ENCODE data around the gene ZNF536. TPM values are rescaled to one million over a fixed set of nuclear protein-coding genes. Genes with fewer than 3 reads are reported as not detected.

ZNF536 gene
- total and polyA plus RNA-seq, 9 of the 15 experiments (the other 6 are each of a cell fraction or from before 2014, with no cell fraction given), result not detected

DNA sequence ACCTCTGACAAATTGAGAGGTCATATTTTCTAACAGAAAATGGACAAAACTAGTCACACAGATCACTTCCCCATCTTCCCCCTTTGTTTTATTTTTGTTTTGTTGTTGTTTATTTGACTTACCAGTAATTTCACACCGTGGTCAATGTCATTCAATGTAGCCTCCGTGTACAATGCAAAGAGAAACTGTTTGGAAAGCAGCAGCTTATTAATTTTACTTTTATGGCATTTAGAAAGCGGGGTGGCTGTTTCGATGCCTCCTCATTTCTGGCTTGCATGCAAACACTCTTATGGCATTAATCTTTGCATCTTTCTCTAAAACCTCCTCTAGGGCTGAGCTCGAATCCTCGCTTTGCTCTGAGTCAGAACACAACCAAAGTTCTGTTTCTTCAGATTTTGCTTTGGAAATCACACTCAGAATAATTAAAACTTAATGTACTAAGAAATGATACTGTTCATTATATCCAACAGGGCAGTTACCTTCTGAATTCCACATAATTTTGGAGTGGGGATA is 77.0 kb downstream of the ZNF536 start:
- Histone ChIP-seq H3K9me1 (ENCODE audit: control insufficient read depth, insufficient read depth, low read length) (no peaks in the 10 kb centered on the region), H2AFZ (ENCODE audit: low read depth, low read length) (no peak overlapping the region), H3K79me2 (ENCODE audit: control insufficient read depth, insufficient read depth, low read length) (no peaks in the 10 kb centered on the region), H3K27ac (ENCODE audit: extremely low read depth, low read depth, low read length) (no peak overlapping the region), H4K20me1 (replicated peaks; ENCODE audit: control insufficient read depth, insufficient read depth, low read length) (no peaks in the 10 kb centered on the region; the same call in 1 of the 2 replicates), H3K36me3 (ENCODE audit: control insufficient read depth, insufficient read depth, low read length) (no peaks in the 10 kb centered on the region), H3K4me3 (no peak overlapping the region), H3K27me3 (ENCODE audit: control insufficient read depth in 2 of 2, insufficient read depth in 2 of 2, low read length in 2 of 2) (peaks cover 23 to 56% of the 10 kb centered on the region in 2 experiments; a peak in 4 of 5 replicates), H3K4me1 (replicated peaks in 1 of 2; ENCODE audit: control insufficient read depth in 2 of 2, insufficient read depth in 2 of 2, low read length in 2 of 2) (peaks cover 0 to 7% of the 10 kb centered on the region in 2 experiments; a peak in 1 of 5 replicates), H3K4me2 (ENCODE audit: insufficient read depth, low read length) (no peak overlapping the region), H3K9me3 (replicated peaks; ENCODE audit: control insufficient read depth, insufficient read depth, low read depth, low read length) (no peaks in the 10 kb centered on the region), H3K9ac (ENCODE audit: insufficient read depth in 1 of 2, low read depth in 2 of 2, low read length in 2 of 2) (no peak overlapping the region)
- in situ Hi-C loops (cut with MboI) (no loop called here), intact Hi-C loops (cut with micrococcal nuclease) (no loop called here)
- 0% methylated on average over 6 of the region's 6 CpGs for WGBS (ENCODE audit: insufficient coverage, low coverage, missing lambda C conversion rate)
- ATAC-seq, result no peak
- FAIRE-seq, result no peak
- no peak for DNase-seq (ENCODE audit: extremely low read depth in 1 of 4, low spot score in 3 of 4)
- ChIA-PET CTCF (ENCODE audit: low intra/inter-chr PET ratio) (no interaction called here), POLR2A (no interaction called here)
- TF ChIP-seq MLX (CRISPR knock-in tag; conservative IDR thresholded peaks at IDR 0.05) (no peak), EZH2 (IDR thresholded peaks at IDR 0.05; ENCODE audit: borderline replicate concordance, low read depth, low read length) (0 out of 2 replicates have a peak, but pooled peaks have one; percentile 46)
- no TSS peak for BruUV-seq (replicated peaks)

GRCh38 chr19:30449673-30450072 is 77.5 kb downstream of the ZNF536 start:
- 2% methylated on average over 8 of the region's 8 CpGs for WGBS (ENCODE audit: insufficient coverage, low coverage, missing lambda C conversion rate)
- Histone ChIP-seq H3K9ac (ENCODE audit: insufficient read depth in 1 of 2, low read depth in 2 of 2, low read length in 2 of 2) (no peak overlapping the region), H3K27ac (ENCODE audit: extremely low read depth, low read depth, low read length) (no peak overlapping the region), H3K9me3 (replicated peaks; ENCODE audit: control insufficient read depth, insufficient read depth, low read depth, low read length) (no peaks in the 10 kb centered on the region), H3K27me3 (ENCODE audit: control insufficient read depth in 2 of 2, insufficient read depth in 2 of 2, low read length in 2 of 2) (peaks cover 18 to 51% of the 10 kb centered on the region in 2 experiments; a peak in 4 of 5 replicates), H4K20me1 (replicated peaks; ENCODE audit: control insufficient read depth, insufficient read depth, low read length) (no peaks in the 10 kb centered on the region; the same call in 1 of the 2 replicates), H3K36me3 (ENCODE audit: control insufficient read depth, insufficient read depth, low read length) (no peaks in the 10 kb centered on the region), H3K9me1 (ENCODE audit: control insufficient read depth, insufficient read depth, low read length) (no peaks in the 10 kb centered on the region), H2AFZ (ENCODE audit: low read depth, low read length) (no peak overlapping the region), H3K4me2 (ENCODE audit: insufficient read depth, low read length) (no peak overlapping the region), H3K4me1 (replicated peaks in 1 of 2; ENCODE audit: control insufficient read depth in 2 of 2, insufficient read depth in 2 of 2, low read length in 2 of 2) (peaks cover 0 to 2% of the 10 kb centered on the region in 2 experiments; a peak in 1 of 5 replicates), H3K4me3 (no peak overlapping the region), H3K79me2 (ENCODE audit: control insufficient read depth, insufficient read depth, low read length) (no peaks in the 10 kb centered on the region)
- no peak for FAIRE-seq
- ATAC-seq, result no peak
- in situ Hi-C loops (cut with MboI), result no loop called here
- intact Hi-C loops (cut with micrococcal nuclease), result no loop called here
- CTCF ChIA-PET (ENCODE audit: low intra/inter-chr PET ratio), result no interaction called here
- POLR2A ChIA-PET, result no interaction called here
- BruUV-seq (replicated peaks), result no TSS peak
- DNase-seq (ENCODE audit: extremely low read depth in 1 of 4, low spot score in 3 of 4), result no peak
- TF ChIP-seq CAMTA2 (CRISPR knock-in tag; conservative IDR thresholded peaks at IDR 0.05), result no peak
- TF ChIP-seq, protein P1, sequence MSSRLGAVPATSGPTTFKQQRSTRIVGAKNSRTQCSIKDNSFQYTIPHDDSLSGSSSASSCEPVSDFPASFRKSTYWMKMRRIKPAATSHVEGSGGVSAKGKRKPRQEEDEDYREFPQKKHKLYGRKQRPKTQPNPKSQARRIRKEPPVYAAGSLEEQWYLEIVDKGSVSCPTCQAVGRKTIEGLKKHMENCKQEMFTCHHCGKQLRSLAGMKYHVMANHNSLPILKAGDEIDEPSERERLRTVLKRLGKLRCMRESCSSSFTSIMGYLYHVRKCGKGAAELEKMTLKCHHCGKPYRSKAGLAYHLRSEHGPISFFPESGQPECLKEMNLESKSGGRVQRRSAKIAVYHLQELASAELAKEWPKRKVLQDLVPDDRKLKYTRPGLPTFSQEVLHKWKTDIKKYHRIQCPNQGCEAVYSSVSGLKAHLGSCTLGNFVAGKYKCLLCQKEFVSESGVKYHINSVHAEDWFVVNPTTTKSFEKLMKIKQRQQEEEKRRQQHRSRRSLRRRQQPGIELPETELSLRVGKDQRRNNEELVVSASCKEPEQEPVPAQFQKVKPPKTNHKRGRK (tag; IDR thresholded peaks at IDR 0.05), result no peak
- TF ChIP-seq SMARCB1 (IDR thresholded peaks at IDR 0.05; ENCODE audit: insufficient read length, low read depth), result no peak
- TF ChIP-seq ARHGAP35 (IDR thresholded peaks at IDR 0.05; ENCODE audit: partially characterized antibody), result no peak
